ENCODE measurements around the gene KCNJ2. TPM values are rescaled to one million over a fixed set of nuclear protein-coding genes. Genes with fewer than 3 reads are reported as not detected.

Gene KCNJ2
- total RNA-seq, 1 experiment from 2014 or later = 0.36 TPM

DNA sequence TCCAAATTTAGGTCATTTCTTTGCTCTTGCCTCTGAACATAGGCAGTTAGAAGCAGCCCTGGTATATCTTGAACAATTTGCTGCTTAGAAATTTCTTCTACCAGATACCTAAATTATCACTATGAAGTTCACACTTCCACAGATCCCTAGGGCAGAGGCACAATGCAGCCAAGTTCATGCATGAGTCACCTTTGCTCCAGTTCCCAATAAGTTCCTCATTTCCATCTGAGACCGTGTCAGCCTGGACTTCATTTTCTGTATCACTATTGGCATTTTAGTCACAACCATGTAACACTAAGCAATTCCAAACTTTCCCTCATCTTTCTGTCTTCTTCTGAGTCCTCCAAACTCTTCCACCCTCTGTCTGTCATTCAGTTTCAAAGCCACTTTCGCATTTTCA lies 49.3 kb upstream of the KCNJ2 start:
- no peak overlapping the region for H2AFZ ChIP-seq (ENCODE audit: low read length)
- no peaks in the 10 kb centered on the region for H3K79me2 ChIP-seq (ENCODE audit: low read length)
- no peaks in the 10 kb centered on the region for H3K27me3 ChIP-seq (ENCODE audit: low read length)
- H3F3A ChIP-seq (ENCODE audit: low read length, unreplicated experiment) = no peaks in the 10 kb centered on the region
- H3K4me3 ChIP-seq (ENCODE audit: low read length) = no peak overlapping the region
- H3K27ac ChIP-seq (ENCODE audit: low read length) = no peak overlapping the region
- H3K4me1 ChIP-seq (ENCODE audit: insufficient read depth, low read length) = 0 out of 2 replicates have a peak, but pooled peaks cover 5% of the 10 kb centered on the region
- no peak for ATAC-seq
- H3K36me3 ChIP-seq (ENCODE audit: low read depth, low read length) = no peaks in the 10 kb centered on the region
- BruUV-seq (replicated peaks) = no TSS peak
- ChIA-PET POLR2A (ENCODE audit: unreplicated experiment) (no interaction called here), CTCF (no interaction called here)
- intact Hi-C loops (cut with micrococcal nuclease) = no loop called here
- no peaks in the 10 kb centered on the region for H4K20me1 ChIP-seq (ENCODE audit: low read length)
- H3K9me2 ChIP-seq (replicated peaks; ENCODE audit: low read length) = no peaks in the 10 kb centered on the region
- no peak overlapping the region for H3K9ac ChIP-seq (ENCODE audit: low read length)
- no peak for DNase-seq
- no peaks in the 10 kb centered on the region for H3K9me3 ChIP-seq (ENCODE audit: low read length)
- no peak overlapping the region for H3K4me2 ChIP-seq (ENCODE audit: low read length)
- TF ChIP-seq EZH2 (IDR thresholded peaks at IDR 0.05; ENCODE audit: low read length, unreplicated experiment) = no peak
- TF ChIP-seq EZH2phosphoT487 (IDR thresholded peaks at IDR 0.05; ENCODE audit: borderline replicate concordance, low read length) = no peak
- TF ChIP-seq, protein P1, sequence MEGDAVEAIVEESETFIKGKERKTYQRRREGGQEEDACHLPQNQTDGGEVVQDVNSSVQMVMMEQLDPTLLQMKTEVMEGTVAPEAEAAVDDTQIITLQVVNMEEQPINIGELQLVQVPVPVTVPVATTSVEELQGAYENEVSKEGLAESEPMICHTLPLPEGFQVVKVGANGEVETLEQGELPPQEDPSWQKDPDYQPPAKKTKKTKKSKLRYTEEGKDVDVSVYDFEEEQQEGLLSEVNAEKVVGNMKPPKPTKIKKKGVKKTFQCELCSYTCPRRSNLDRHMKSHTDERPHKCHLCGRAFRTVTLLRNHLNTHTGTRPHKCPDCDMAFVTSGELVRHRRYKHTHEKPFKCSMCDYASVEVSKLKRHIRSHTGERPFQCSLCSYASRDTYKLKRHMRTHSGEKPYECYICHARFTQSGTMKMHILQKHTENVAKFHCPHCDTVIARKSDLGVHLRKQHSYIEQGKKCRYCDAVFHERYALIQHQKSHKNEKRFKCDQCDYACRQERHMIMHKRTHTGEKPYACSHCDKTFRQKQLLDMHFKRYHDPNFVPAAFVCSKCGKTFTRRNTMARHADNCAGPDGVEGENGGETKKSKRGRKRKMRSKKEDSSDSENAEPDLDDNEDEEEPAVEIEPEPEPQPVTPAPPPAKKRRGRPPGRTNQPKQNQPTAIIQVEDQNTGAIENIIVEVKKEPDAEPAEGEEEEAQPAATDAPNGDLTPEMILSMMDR (conservative IDR thresholded peaks at IDR 0.05; ENCODE audit: low read depth, low read length) = no peak

DNA sequence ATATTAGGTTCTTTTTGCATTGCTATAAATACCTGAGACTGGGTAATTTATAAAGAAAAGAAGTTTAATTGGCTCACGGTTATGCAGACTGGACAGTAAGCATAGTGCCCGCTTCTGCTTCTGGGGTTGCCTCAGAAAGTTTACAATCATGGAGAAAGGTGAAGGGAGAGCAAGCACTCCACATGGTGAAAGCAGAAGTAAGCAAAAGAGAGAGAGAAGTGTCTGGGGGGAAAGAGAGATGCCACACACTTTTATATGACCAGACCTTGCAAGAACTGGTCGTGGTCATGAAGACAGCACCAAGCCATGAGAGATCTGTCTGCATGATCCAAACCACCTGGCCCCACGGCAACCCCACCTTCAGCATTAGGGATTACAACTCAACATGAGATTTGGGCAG lies 48.9 kb upstream of the KCNJ2 start:
- no peaks in the 10 kb centered on the region for H4K20me1 ChIP-seq (ENCODE audit: low read length)
- no peaks in the 10 kb centered on the region for H3K9me3 ChIP-seq (ENCODE audit: low read length)
- BruUV-seq (replicated peaks) = no TSS peak
- H3K27me3 ChIP-seq (ENCODE audit: low read length) = no peaks in the 10 kb centered on the region
- H3K79me2 ChIP-seq (ENCODE audit: low read length) = no peaks in the 10 kb centered on the region
- TF ChIP-seq, protein P1 (conservative IDR thresholded peaks at IDR 0.05; ENCODE audit: low read depth, low read length) = no peak
- no peak for TF ChIP-seq EZH2phosphoT487 (IDR thresholded peaks at IDR 0.05; ENCODE audit: borderline replicate concordance, low read length)
- TF ChIP-seq EZH2 (IDR thresholded peaks at IDR 0.05; ENCODE audit: low read length, unreplicated experiment) = no peak
- H3K27ac ChIP-seq (ENCODE audit: low read length) = no peak overlapping the region
- no peak overlapping the region for H3K9ac ChIP-seq (ENCODE audit: low read length)
- no peaks in the 10 kb centered on the region for H3F3A ChIP-seq (ENCODE audit: low read length, unreplicated experiment)
- H2AFZ ChIP-seq (ENCODE audit: low read length) = no peak overlapping the region
- intact Hi-C loops (cut with micrococcal nuclease) = no loop called here
- ChIA-PET CTCF (no interaction called here), POLR2A (ENCODE audit: unreplicated experiment) (no interaction called here)
- DNase-seq (no peak), ATAC-seq (no peak)
- H3K4me1 ChIP-seq (ENCODE audit: insufficient read depth, low read length) = 0 out of 2 replicates have a peak, but pooled peaks cover 5% of the 10 kb centered on the region
- no peaks in the 10 kb centered on the region for H3K36me3 ChIP-seq (ENCODE audit: low read depth, low read length)
- no peak overlapping the region for H3K4me3 ChIP-seq (ENCODE audit: low read length)
- H3K4me2 ChIP-seq (ENCODE audit: low read length) = no peak overlapping the region
- H3K9me2 ChIP-seq (replicated peaks; ENCODE audit: low read length) = no peaks in the 10 kb centered on the region

DNA sequence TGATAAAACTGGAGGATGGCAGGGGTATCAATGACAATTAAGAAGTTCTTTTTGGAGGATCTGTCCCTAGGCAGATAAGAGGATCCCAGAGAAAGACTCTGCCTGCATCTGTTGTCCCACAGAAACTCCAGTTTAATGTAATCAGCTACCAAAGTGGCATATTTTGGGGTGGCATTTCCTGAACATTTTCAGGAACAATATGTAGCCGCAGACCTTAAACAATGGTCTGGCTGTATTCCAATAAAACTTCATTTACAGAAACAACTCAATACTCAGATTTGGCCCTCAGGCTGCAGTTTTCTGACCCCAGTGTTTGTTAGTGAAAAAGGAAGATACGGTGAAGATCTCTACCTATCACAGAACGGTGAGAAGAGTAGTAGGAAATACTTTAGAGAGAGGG lies 48.2 kb upstream of the KCNJ2 start:
- no TSS peak for BruUV-seq (replicated peaks)
- Histone ChIP-seq H3K27me3 (ENCODE audit: low read length) (no peaks in the 10 kb centered on the region), H2AFZ (ENCODE audit: low read length) (no peak overlapping the region), H3F3A (ENCODE audit: low read length, unreplicated experiment) (no peaks in the 10 kb centered on the region), H3K9me3 (ENCODE audit: low read length) (no peaks in the 10 kb centered on the region), H4K20me1 (ENCODE audit: low read length) (no peaks in the 10 kb centered on the region), H3K79me2 (ENCODE audit: low read length) (no peaks in the 10 kb centered on the region), H3K9me2 (replicated peaks; ENCODE audit: low read length) (no peaks in the 10 kb centered on the region), H3K9ac (ENCODE audit: low read length) (no peak overlapping the region), H3K4me1 (ENCODE audit: insufficient read depth, low read length) (0 out of 2 replicates have a peak, but pooled peaks cover 5% of the 10 kb centered on the region), H3K27ac (ENCODE audit: low read length) (no peak overlapping the region), H3K4me2 (ENCODE audit: low read length) (no peak overlapping the region), H3K36me3 (ENCODE audit: low read depth, low read length) (no peaks in the 10 kb centered on the region), H3K4me3 (ENCODE audit: low read length) (no peak overlapping the region)
- no peak for ATAC-seq
- intact Hi-C loops (cut with micrococcal nuclease) = no loop called here
- no peak for DNase-seq
- ChIA-PET POLR2A (ENCODE audit: unreplicated experiment) (no interaction called here), CTCF (no interaction called here)
- TF ChIP-seq EZH2 (IDR thresholded peaks at IDR 0.05; ENCODE audit: low read length, unreplicated experiment) (no peak), EZH2phosphoT487 (IDR thresholded peaks at IDR 0.05; ENCODE audit: borderline replicate concordance, low read length) (no peak)
- TF ChIP-seq, protein P1 (conservative IDR thresholded peaks at IDR 0.05; ENCODE audit: low read depth, low read length) = no peak

Data from PC-3 (cell line).